ENCODE data around the gene ZMAT5. TPM values are rescaled to one million over a fixed set of nuclear protein-coding genes. Genes with fewer than 3 reads are reported as not detected.

The ZMAT5 gene
- total and polyA plus RNA-seq, 2 of the 13 experiments (the other 11 are each of a cell fraction or from before 2014, with no cell fraction given): 20.7 to 27.8 TPM

- FAIRE-seq (no peak), ATAC-seq (no peak), DNase-seq (ENCODE audit: low spot score) (no peak)
- no peak overlapping the region for H3K4me2 ChIP-seq (ENCODE audit: low read depth, low read length)
- H2AFZ ChIP-seq (ENCODE audit: low read length): no peak overlapping the region
- peaks cover 20% of the 10 kb centered on the region; the same call in 1 of the 2 replicates for H4K20me1 ChIP-seq (ENCODE audit: insufficient read depth, low read length)
- H3K9me3 ChIP-seq (ENCODE audit: low read length): no peaks in the 10 kb centered on the region
- peaks cover 17 to 64% of the 10 kb centered on the region in 2 experiments for H3K27me3 ChIP-seq (ENCODE audit: control insufficient read depth in 1 of 2, insufficient read depth in 2 of 2, low read length in 2 of 2)
- CTCF ChIA-PET (ENCODE audit: low intra/inter-chr PET ratio, low total read pairs): no interaction called here
- 60% methylated on average over 2 of the region's 13 CpGs for WGBS (ENCODE audit: low lambda C conversion rate)
- H3K27ac ChIP-seq (ENCODE audit: extremely low read length, insufficient read depth, low read length): no peak overlapping the region
- POLR2A ChIA-PET: no interaction called here
- no peaks in the 10 kb centered on the region for H3K36me3 ChIP-seq (replicated peaks in 1 of 2; ENCODE audit: control insufficient read depth in 1 of 2, insufficient read depth in 2 of 2, low read length in 2 of 2)
- in situ Hi-C loops (cut with HindIII; ENCODE audit: extremely low pct_ligation_motif_present, low pct_unique_long_range_greater_than_20kb): no loop called here
- no peak overlapping the region for H3K9ac ChIP-seq (ENCODE audit: insufficient read depth, low read depth, low read length)
- H3K4me1 ChIP-seq (ENCODE audit: insufficient read depth, low read length): peaks cover 11% of the 10 kb centered on the region; the same call in 1 of the 2 replicates
- H3K4me3 ChIP-seq (replicated peaks in 1 of 3; ENCODE audit: insufficient read depth in 1 of 3, low read depth in 2 of 3, low read length in 3 of 3): no peak overlapping the region
- intact Hi-C loops (cut with micrococcal nuclease; ENCODE audit: unreplicated experiment): no loop called here
- no peak for TF ChIP-seq ZNF577 (CRISPR knock-in tag; IDR thresholded peaks at IDR 0.05; ENCODE audit: borderline replicate concordance, low read depth)
- TF ChIP-seq ZBTB33 (CRISPR knock-in tag; IDR thresholded peaks at IDR 0.05): 0 out of 2 replicates have a peak, but pooled peaks have one; percentile 18
- no peaks in the 10 kb centered on the region for H3K79me2 ChIP-seq (ENCODE audit: insufficient read depth, low read length)
- no TSS peak for BruUV-seq (replicated peaks)
Observed at GRCh38 chr22:29715240-29715639, 51.6 kb downstream of the ZMAT5 start.

GRCh38 chr22:29713156-29713727, 53.6 kb downstream of the ZMAT5 start:
- no TSS peak for BruUV-seq (replicated peaks)
- in situ Hi-C loops (cut with HindIII; ENCODE audit: extremely low pct_ligation_motif_present, low pct_unique_long_range_greater_than_20kb) (no loop called here), intact Hi-C loops (cut with micrococcal nuclease; ENCODE audit: unreplicated experiment) (no loop called here)
- no peaks in the 10 kb centered on the region for H3K9me3 ChIP-seq (ENCODE audit: low read length)
- no peak overlapping the region for H3K4me2 ChIP-seq (ENCODE audit: low read depth, low read length)
- H3K4me1 ChIP-seq (ENCODE audit: insufficient read depth, low read length): peaks cover 11% of the 10 kb centered on the region; the same call in 1 of the 2 replicates
- no peak overlapping the region for H3K9ac ChIP-seq (ENCODE audit: insufficient read depth, low read depth, low read length)
- no peak overlapping the region for H3K27ac ChIP-seq (ENCODE audit: extremely low read length, insufficient read depth, low read length)
- no peak for ATAC-seq
- peaks cover 12 to 64% of the 10 kb centered on the region in 2 experiments; a peak in 4 of 5 replicates for H3K27me3 ChIP-seq (ENCODE audit: control insufficient read depth in 1 of 2, insufficient read depth in 2 of 2, low read length in 2 of 2)
- ChIA-PET CTCF (ENCODE audit: low intra/inter-chr PET ratio, low total read pairs) (no interaction called here), POLR2A (no interaction called here)
- H3K36me3 ChIP-seq (replicated peaks in 1 of 2; ENCODE audit: control insufficient read depth in 1 of 2, insufficient read depth in 2 of 2, low read length in 2 of 2): no peaks in the 10 kb centered on the region
- WGBS (ENCODE audit: low lambda C conversion rate): 0% methylated on average over 5 of the region's 8 CpGs
- peaks cover 13% of the 10 kb centered on the region; the same call in 1 of the 2 replicates for H4K20me1 ChIP-seq (ENCODE audit: insufficient read depth, low read length)
- no peaks in the 10 kb centered on the region for H3K79me2 ChIP-seq (ENCODE audit: insufficient read depth, low read length)
- no peak overlapping the region for H2AFZ ChIP-seq (ENCODE audit: low read length)
- no peak for DNase-seq (ENCODE audit: low spot score)
- no peak overlapping the region for H3K4me3 ChIP-seq (replicated peaks in 1 of 3; ENCODE audit: insufficient read depth in 1 of 3, low read depth in 2 of 3, low read length in 3 of 3)
- FAIRE-seq: no peak
- no peak for TF ChIP-seq MYNN (CRISPR knock-in tag; IDR thresholded peaks at IDR 0.05; ENCODE audit: low read depth)
- TF ChIP-seq KMT2A (CRISPR knock-in tag; IDR thresholded peaks at IDR 0.05): no peak
- no peak for TF ChIP-seq PTBP1 (IDR thresholded peaks at IDR 0.05; ENCODE audit: low read depth, low read length, poor library complexity, severe bottlenecking)
- TF ChIP-seq DNMT3B (CRISPR knock-in tag; conservative IDR thresholded peaks at IDR 0.05): no peak
- TF ChIP-seq ZNF136 (CRISPR knock-in tag; IDR thresholded peaks at IDR 0.05; ENCODE audit: low read depth): no peak
- no peak for TF ChIP-seq HDAC6 (IDR thresholded peaks at IDR 0.05; ENCODE audit: low read depth, low read length)
- TF ChIP-seq CEBPG (CRISPR knock-in tag; IDR thresholded peaks at IDR 0.05): no peak
- no peak for TF ChIP-seq MXD3 (CRISPR knock-in tag; IDR thresholded peaks at IDR 0.05)
- TF ChIP-seq KDM5B (CRISPR knock-in tag; IDR thresholded peaks at IDR 0.05; ENCODE audit: borderline replicate concordance): no peak
- no peak for TF ChIP-seq ZBTB39 (CRISPR knock-in tag; IDR thresholded peaks at IDR 0.05)
